Muscle of leg (tissue), 16 donors: ENCODE data around the gene SCAMP1. TPM values are rescaled to one million over a fixed set of nuclear protein-coding genes. Genes with fewer than 3 reads are reported as not detected.

ENCODE experiments used
- DNase-seq: peaks from one replicate; pipeline ENCODE4 v3.0.0; 2013
- H3K27ac ChIP-seq: one replicate; pipeline ENCODE4 v1.5.1; 2013; ENCODE audit warnings: mild to moderate bottlenecking, low read length, control low read depth
- H3K27me3 ChIP-seq: one replicate; pipeline ENCODE4 v1.6.1; 2013; ENCODE audit warnings: low read length; ENCODE audit not compliant: control insufficient read depth, insufficient read depth
- H3K36me3 ChIP-seq: one replicate; pipeline ENCODE4 v1.6.1; 2013; ENCODE audit warnings: low read length; ENCODE audit not compliant: control insufficient read depth, insufficient read depth
- H3K4me1 ChIP-seq: one replicate; pipeline ENCODE4 v1.6.1; 2013; ENCODE audit warnings: low read length; ENCODE audit not compliant: control insufficient read depth, insufficient read depth
- H3K4me3 ChIP-seq: one replicate; pipeline ENCODE4 v1.5.1; 2013; ENCODE audit warnings: low read length, control low read depth
- H3K9me3 ChIP-seq: replicated peaks from 2 replicates; pipeline ENCODE4 v1.6.1; 2013; ENCODE audit warnings: low read depth, low read length; ENCODE audit not compliant: control insufficient read depth
- WGBS: methylation state at CpG from one replicate; pipeline ENCODE4 v1.1.5; 2013; ENCODE audit warnings: missing lambda C conversion rate; ENCODE audit not compliant: insufficient coverage; 5-methylcytosine and 5-hydroxymethylcytosine counted together
- long read RNA-seq, 11 donors: transcript quantifications; one replicate each; lab custom pipeline, GENCODE V29; 2026
- polyA plus RNA-seq, 8 donors: library from polyadenylated mRNA; unstranded; fragments of 120-200 nt; gene quantifications; one replicate each; pipeline versions ENCODE4 v1.2.1 to v1.2.3, GENCODE V29; 2013; ENCODE audit warnings: inconsistent platforms in 1 of 8, low replicate concordance in 1 of 8; ENCODE audit not compliant: insufficient read length in 8 of 8, insufficient read depth in 1 of 8
- total RNA-seq: library from RNA; stranded (reverse); fragments of 120-200 nt; gene quantifications from one replicate; pipeline ENCODE4 v1.2.4, GENCODE V29; 2013

The SCAMP1 gene
- total RNA-seq = 41.1 TPM
- 10 to 100 TPM; 22.2 to 31.6 (median 30.0) TPM for polyA plus RNA-seq
- long read RNA-seq, donor 1, full-length matches to known transcripts = 3 of 3 reads
- long read RNA-seq, donor 1, partial matches to known transcripts = 0 of 3 reads
- long read RNA-seq, donor 1, other reads (novel, unspliced or antisense) = 0 of 3 reads
- long read RNA-seq, donor 2, full-length matches to known transcripts = 2 of 2 reads
- long read RNA-seq, donor 2, partial matches to known transcripts = 0 of 2 reads
- long read RNA-seq, donor 2, other reads (novel, unspliced or antisense) = 0 of 2 reads
- long read RNA-seq, donor 3, full-length matches to known transcripts = 7 of 7 reads
- long read RNA-seq, donor 3, partial matches to known transcripts = 0 of 7 reads
- long read RNA-seq, donor 3, other reads (novel, unspliced or antisense) = 0 of 7 reads
- long read RNA-seq, donor 4, full-length matches to known transcripts = 4 of 4 reads
- long read RNA-seq, donor 4, partial matches to known transcripts = 0 of 4 reads
- long read RNA-seq, donor 4, other reads (novel, unspliced or antisense) = 0 of 4 reads
- long read RNA-seq, donor 5, full-length matches to known transcripts = 18 of 18 reads
- long read RNA-seq, donor 5, partial matches to known transcripts = 0 of 18 reads
- long read RNA-seq, donor 5, other reads (novel, unspliced or antisense) = 0 of 18 reads
- long read RNA-seq, donor 6, full-length matches to known transcripts = 9 of 9 reads
- long read RNA-seq, donor 6, partial matches to known transcripts = 0 of 9 reads
- long read RNA-seq, donor 6, other reads (novel, unspliced or antisense) = 0 of 9 reads
- long read RNA-seq, donor 7, full-length matches to known transcripts = 7 of 7 reads
- long read RNA-seq, donor 7, partial matches to known transcripts = 0 of 7 reads
- long read RNA-seq, donor 7, other reads (novel, unspliced or antisense) = 0 of 7 reads
- long read RNA-seq, donor 8, full-length matches to known transcripts = 6 of 6 reads
- long read RNA-seq, donor 8, partial matches to known transcripts = 0 of 6 reads
- long read RNA-seq, donor 8, other reads (novel, unspliced or antisense) = 0 of 6 reads
- long read RNA-seq, donor 9, full-length matches to known transcripts = 7 of 7 reads
- long read RNA-seq, donor 9, partial matches to known transcripts = 0 of 7 reads
- long read RNA-seq, donor 9, other reads (novel, unspliced or antisense) = 0 of 7 reads
- long read RNA-seq, donor 10, full-length matches to known transcripts = 6 of 6 reads
- long read RNA-seq, donor 10, partial matches to known transcripts = 0 of 6 reads
- long read RNA-seq, donor 10, other reads (novel, unspliced or antisense) = 0 of 6 reads
- long read RNA-seq, donor 11, full-length matches to known transcripts = 3 of 3 reads
- long read RNA-seq, donor 11, partial matches to known transcripts = 0 of 3 reads
- long read RNA-seq, donor 11, other reads (novel, unspliced or antisense) = 0 of 3 reads

GRCh38 chr5:78359831-78360673 lies at the start of gene SCAMP1:
SCAMP1 (plus strand) TSS chr5:78360617; CDS start chr5:78360672, 55 bp downstream.
- peaks cover 7% of the 10 kb centered on the region for H3K36me3 ChIP-seq
- no peaks in the 10 kb centered on the region for H3K9me3 ChIP-seq
- peak within 1 kb of the TSS; percentile 93 for H3K27ac ChIP-seq
- peak; percentile 98 for DNase-seq
- under 1% methylated on average over 65 of the region's 79 CpGs for WGBS
- H3K27me3 ChIP-seq = no peaks in the 10 kb centered on the region
- H3K4me1 ChIP-seq = peaks cover 11% of the 10 kb centered on the region
- H3K4me3 ChIP-seq = peak within 1 kb of the TSS; percentile 100

- H3K9me3 ChIP-seq = no peaks in the 10 kb centered on the region
- WGBS = 100% methylated on average over 2 of the region's 5 CpGs
- H3K4me3 ChIP-seq = no peak overlapping the region
- H3K27ac ChIP-seq = no peak overlapping the region
- H3K27me3 ChIP-seq = no peaks in the 10 kb centered on the region
- no peaks in the 10 kb centered on the region for H3K36me3 ChIP-seq
- H3K4me1 ChIP-seq = no peaks in the 10 kb centered on the region
- DNase-seq = no peak
These were observed 42.9 kb upstream of the SCAMP1 start for GRCh38 chr5:78317515-78317914.

- H3K27me3 ChIP-seq = no peaks in the 10 kb centered on the region
- H3K27ac ChIP-seq = no peak overlapping the region
- no peak overlapping the region for H3K4me3 ChIP-seq
- WGBS = no CpG with 5 or more reads among the region's 3 CpGs
- no peak for DNase-seq
- H3K9me3 ChIP-seq = no peaks in the 10 kb centered on the region
- H3K36me3 ChIP-seq = no peaks in the 10 kb centered on the region
- no peaks in the 10 kb centered on the region for H3K4me1 ChIP-seq
These were observed 42.1 kb upstream of the SCAMP1 start for GRCh38 chr5:78318337-78318736.

GRCh38 chr5:78320401-78320800 lies 40.0 kb upstream of the SCAMP1 start:
- no peak overlapping the region for H3K27ac ChIP-seq
- no peaks in the 10 kb centered on the region for H3K4me1 ChIP-seq
- no peak overlapping the region for H3K4me3 ChIP-seq
- H3K36me3 ChIP-seq = no peaks in the 10 kb centered on the region
- no peaks in the 10 kb centered on the region for H3K9me3 ChIP-seq
- DNase-seq = peak; percentile 35
- H3K27me3 ChIP-seq = no peaks in the 10 kb centered on the region
- no CpG with 5 or more reads among the region's 2 CpGs for WGBS

GRCh38 chr5:78323241-78323640 lies 37.2 kb upstream of the SCAMP1 start:
- Histone ChIP-seq H3K27ac (no peak overlapping the region), H3K36me3 (no peaks in the 10 kb centered on the region), H3K9me3 (no peaks in the 10 kb centered on the region), H3K4me3 (no peak overlapping the region), H3K4me1 (no peaks in the 10 kb centered on the region), H3K27me3 (no peaks in the 10 kb centered on the region)
- no peak for DNase-seq

GRCh38 chr5:78326930-78327329 lies 33.5 kb upstream of the SCAMP1 start:
- no peaks in the 10 kb centered on the region for H3K4me1 ChIP-seq
- no peaks in the 10 kb centered on the region for H3K9me3 ChIP-seq
- H3K27ac ChIP-seq = no peak overlapping the region
- no peaks in the 10 kb centered on the region for H3K36me3 ChIP-seq
- WGBS = 85% methylated on average over 3 of the region's 3 CpGs
- no peaks in the 10 kb centered on the region for H3K27me3 ChIP-seq
- no peak overlapping the region for H3K4me3 ChIP-seq
- DNase-seq = no peak

GRCh38 chr5:78327761-78328510 lies 32.5 kb upstream of the SCAMP1 start:
- Histone ChIP-seq H3K27me3 (no peaks in the 10 kb centered on the region), H3K27ac (no peak overlapping the region), H3K9me3 (no peaks in the 10 kb centered on the region), H3K36me3 (no peaks in the 10 kb centered on the region), H3K4me3 (no peak overlapping the region), H3K4me1 (no peaks in the 10 kb centered on the region)
- DNase-seq = no peak
- WGBS = no CpG with 5 or more reads among the region's 6 CpGs

GRCh38 chr5:78328585-78329173 lies 31.7 kb upstream of the SCAMP1 start:
- H3K4me1 ChIP-seq = no peaks in the 10 kb centered on the region
- H3K36me3 ChIP-seq = no peaks in the 10 kb centered on the region
- H3K27me3 ChIP-seq = no peaks in the 10 kb centered on the region
- no CpG with 5 or more reads among the region's 5 CpGs for WGBS
- no peak overlapping the region for H3K27ac ChIP-seq
- H3K9me3 ChIP-seq = no peaks in the 10 kb centered on the region
- no peak overlapping the region for H3K4me3 ChIP-seq
- DNase-seq = no peak
